ENCODE data around the gene TBC1D22B.
A peak's percentile ranks its signal among the peaks of the same experiment; 100 is the strongest.

TBC1D22B gene

DNA sequence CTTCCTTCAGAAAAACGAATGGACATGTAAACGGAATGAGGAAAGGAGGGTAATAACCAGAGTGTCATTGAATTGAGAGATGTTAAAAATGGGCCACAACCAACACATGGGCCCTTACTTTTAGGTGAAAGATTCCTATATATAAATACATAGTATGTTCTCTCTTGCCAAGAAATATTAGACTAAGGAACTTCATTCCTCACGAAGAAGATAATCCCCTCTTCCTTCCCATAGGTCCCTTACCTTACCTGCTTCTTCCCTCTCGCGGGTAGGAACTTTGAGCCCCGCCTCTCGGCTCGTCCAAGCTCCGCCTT lies 295 bp upstream of the TBC1D22B start:
- no peak overlapping the region for H2BK5ac ChIP-seq (ENCODE audit: low read depth, low read length, poor library complexity, severe bottlenecking)
- H3K18ac ChIP-seq (ENCODE audit: low read depth in 1 of 2, low read length in 2 of 2): no peak overlapping the region
- H3K23ac ChIP-seq (ENCODE audit: low read length in 2 of 2): no peak overlapping the region
- no peak overlapping the region for H2BK120ac ChIP-seq (ENCODE audit: low read depth, low read length)
- no peak overlapping the region for H2BK12ac ChIP-seq (ENCODE audit: low read length in 2 of 2)
- no peaks in the 10 kb centered on the region for H3K36me3 ChIP-seq (ENCODE audit: control insufficient read depth in 1 of 2, insufficient read depth in 2 of 2, low read depth in 1 of 2, low read length in 2 of 2)
- no peak for DNase-seq
- no peak overlapping the region for H3K4ac ChIP-seq (ENCODE audit: low read depth in 1 of 2, low read length in 2 of 2)
- H2AFZ ChIP-seq (ENCODE audit: low read depth, low read length): no peak overlapping the region
- H3K4me3 ChIP-seq (ENCODE audit: insufficient read depth in 1 of 2, low read depth in 1 of 2, low read length in 2 of 2): peak overlapping the region; percentile 88 to 95
- H3K4me1 ChIP-seq (ENCODE audit: control insufficient read depth, insufficient read depth, low read depth, low read length): no peaks in the 10 kb centered on the region
- no peak overlapping the region for H2BK15ac ChIP-seq (ENCODE audit: low read depth, poor library complexity, severe bottlenecking)
- no peaks in the 10 kb centered on the region for H3K27me3 ChIP-seq (ENCODE audit: control insufficient read depth in 1 of 2, insufficient read depth in 1 of 2, low read length in 2 of 2)
- H3K4me2 ChIP-seq (ENCODE audit: low read length, poor library complexity, severe bottlenecking): peak overlapping the region; percentile 76
- H4K91ac ChIP-seq (ENCODE audit: low read length): no peak overlapping the region
- no peak overlapping the region for H3K27ac ChIP-seq (ENCODE audit: low read length, poor library complexity, severe bottlenecking)
- peaks cover 7% of the 10 kb centered on the region for H3K79me1 ChIP-seq (replicated peaks; ENCODE audit: low read length, poor library complexity, severe bottlenecking)
- peak overlapping the region; percentile 99 for H3K9ac ChIP-seq (ENCODE audit: low read length)
- H4K8ac ChIP-seq (ENCODE audit: low read length): no peak overlapping the region
- WGBS: 0% methylated on average over 9 of the region's 9 CpGs
- no peak overlapping the region for H2AK5ac ChIP-seq (ENCODE audit: low read length, severe bottlenecking)
- no peak overlapping the region for H3K14ac ChIP-seq (ENCODE audit: low read length in 2 of 2)
- no peaks in the 10 kb centered on the region for H3K9me3 ChIP-seq (ENCODE audit: control insufficient read depth, low read length)

DNA sequence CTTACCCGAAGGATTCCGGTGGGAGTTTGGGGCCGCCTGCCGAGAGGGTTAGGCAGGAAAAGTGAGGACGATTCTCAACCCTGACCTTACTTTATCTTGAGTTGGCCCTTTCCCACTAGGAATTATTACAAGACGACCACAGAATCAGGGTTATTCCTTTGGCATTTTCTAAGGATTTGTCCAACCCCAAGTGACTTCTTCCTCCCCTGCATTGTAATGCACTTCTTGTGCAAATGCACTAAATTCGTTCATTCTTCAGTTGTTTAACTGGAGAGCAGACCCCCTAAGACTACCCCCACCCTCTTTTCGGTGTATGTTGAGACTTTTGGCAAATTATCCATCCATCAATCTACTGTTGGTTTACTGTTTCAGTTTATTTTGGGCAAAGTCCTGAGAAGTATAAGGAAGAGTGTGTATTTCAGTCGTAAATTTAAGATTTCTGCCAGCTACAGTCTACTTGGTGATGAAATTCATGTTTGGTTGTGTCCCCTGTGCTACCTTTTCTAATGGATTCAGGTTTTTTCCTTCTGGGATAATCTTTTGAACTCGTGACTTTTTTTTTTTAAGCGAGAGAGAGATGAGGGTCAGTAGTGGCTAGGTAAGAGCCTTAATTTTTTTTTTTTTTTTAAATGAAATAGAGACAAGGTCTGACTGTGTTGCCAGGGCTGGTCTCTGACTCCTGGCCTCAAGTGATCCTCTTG lies 983 bp downstream of the TBC1D22B start:
- Histone ChIP-seq H3K79me1 (replicated peaks; ENCODE audit: low read length, poor library complexity, severe bottlenecking) (peaks cover 7% of the 10 kb centered on the region), H3K9ac (ENCODE audit: low read length) (peak overlapping the region; percentile 99), H3K9me3 (ENCODE audit: control insufficient read depth, low read length) (no peaks in the 10 kb centered on the region), H3K23ac (ENCODE audit: low read length in 2 of 2) (no peak overlapping the region), H3K4me1 (ENCODE audit: control insufficient read depth, insufficient read depth, low read depth, low read length) (no peaks in the 10 kb centered on the region), H3K27me3 (ENCODE audit: control insufficient read depth in 1 of 2, insufficient read depth in 1 of 2, low read length in 2 of 2) (no peaks in the 10 kb centered on the region), H2BK12ac (ENCODE audit: low read length in 2 of 2) (peak overlapping the region in 1 of 2 experiments; percentile 76), H3K14ac (ENCODE audit: low read length in 2 of 2) (peak overlapping the region in 1 of 2 experiments; percentile 56), H2BK5ac (ENCODE audit: low read depth, low read length, poor library complexity, severe bottlenecking) (peak overlapping the region; percentile 26), H2BK120ac (ENCODE audit: low read depth, low read length) (no peak overlapping the region), H2BK15ac (ENCODE audit: low read depth, poor library complexity, severe bottlenecking) (no peak overlapping the region), H4K8ac (ENCODE audit: low read length) (no peak overlapping the region), H3K36me3 (ENCODE audit: control insufficient read depth in 1 of 2, insufficient read depth in 2 of 2, low read depth in 1 of 2, low read length in 2 of 2) (no peaks in the 10 kb centered on the region), H3K18ac (ENCODE audit: low read depth in 1 of 2, low read length in 2 of 2) (no peak overlapping the region), H4K91ac (ENCODE audit: low read length) (no peak overlapping the region), H3K4ac (ENCODE audit: low read depth in 1 of 2, low read length in 2 of 2) (peak overlapping the region; percentile 14 to 89), H3K4me3 (ENCODE audit: insufficient read depth in 1 of 2, low read depth in 1 of 2, low read length in 2 of 2) (peak overlapping the region; percentile 88 to 95), H3K27ac (ENCODE audit: low read length, poor library complexity, severe bottlenecking) (peak overlapping the region; percentile 75), H2AFZ (ENCODE audit: low read depth, low read length) (peak overlapping the region; percentile 84), H3K4me2 (ENCODE audit: low read length, poor library complexity, severe bottlenecking) (peak overlapping the region; percentile 64), H2AK5ac (ENCODE audit: low read length, severe bottlenecking) (no peak overlapping the region)
- no peak for DNase-seq
- WGBS: 21% methylated on average over 11 of the region's 11 CpGs

DNA sequence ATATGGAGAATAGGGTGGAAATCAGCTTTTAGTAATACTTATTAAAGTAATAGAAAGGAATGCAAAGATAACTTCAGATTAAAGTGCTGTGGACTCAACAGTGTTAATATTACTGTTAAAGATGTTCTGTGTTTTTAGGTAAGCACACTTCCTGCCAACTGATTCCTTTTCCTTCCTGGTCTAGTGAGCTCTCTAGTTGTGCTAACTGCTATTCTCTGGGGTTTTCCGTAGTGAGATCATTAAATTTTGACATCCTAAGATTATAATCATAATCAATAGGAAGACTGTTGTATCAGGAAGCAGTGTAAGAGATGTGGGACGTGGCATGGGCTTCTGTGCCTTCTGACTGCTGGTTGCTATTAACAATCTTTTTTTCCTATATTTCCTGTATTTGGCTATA lies 1.6 kb downstream of the TBC1D22B start:
- DNase-seq: peak; percentile 61
- Histone ChIP-seq H2BK12ac (ENCODE audit: low read length in 2 of 2) (no peak overlapping the region), H3K27ac (ENCODE audit: low read length, poor library complexity, severe bottlenecking) (no peak overlapping the region), H3K27me3 (ENCODE audit: control insufficient read depth in 1 of 2, insufficient read depth in 1 of 2, low read length in 2 of 2) (no peaks in the 10 kb centered on the region), H4K8ac (ENCODE audit: low read length) (no peak overlapping the region), H3K4me3 (ENCODE audit: insufficient read depth in 1 of 2, low read depth in 1 of 2, low read length in 2 of 2) (peak overlapping the region in 1 of 2 experiments; percentile 95), H2BK5ac (ENCODE audit: low read depth, low read length, poor library complexity, severe bottlenecking) (no peak overlapping the region), H2AK5ac (ENCODE audit: low read length, severe bottlenecking) (no peak overlapping the region), H3K23ac (ENCODE audit: low read length in 2 of 2) (no peak overlapping the region), H4K91ac (ENCODE audit: low read length) (no peak overlapping the region), H3K36me3 (ENCODE audit: control insufficient read depth in 1 of 2, insufficient read depth in 2 of 2, low read depth in 1 of 2, low read length in 2 of 2) (no peaks in the 10 kb centered on the region), H3K4ac (ENCODE audit: low read depth in 1 of 2, low read length in 2 of 2) (no peak overlapping the region), H3K14ac (ENCODE audit: low read length in 2 of 2) (no peak overlapping the region), H3K9me3 (ENCODE audit: control insufficient read depth, low read length) (no peaks in the 10 kb centered on the region), H2AFZ (ENCODE audit: low read depth, low read length) (no peak overlapping the region), H2BK15ac (ENCODE audit: low read depth, poor library complexity, severe bottlenecking) (no peak overlapping the region), H3K9ac (ENCODE audit: low read length) (peak overlapping the region; percentile 99), H3K4me1 (ENCODE audit: control insufficient read depth, insufficient read depth, low read depth, low read length) (peaks cover under 1% of the 10 kb centered on the region), H3K18ac (ENCODE audit: low read depth in 1 of 2, low read length in 2 of 2) (no peak overlapping the region), H3K79me1 (replicated peaks; ENCODE audit: low read length, poor library complexity, severe bottlenecking) (peaks cover 6% of the 10 kb centered on the region), H2BK120ac (ENCODE audit: low read depth, low read length) (no peak overlapping the region), H3K4me2 (ENCODE audit: low read length, poor library complexity, severe bottlenecking) (peak overlapping the region; percentile 49)
- WGBS: no CpG with 5 or more reads among the region's 2 CpGs

DNA sequence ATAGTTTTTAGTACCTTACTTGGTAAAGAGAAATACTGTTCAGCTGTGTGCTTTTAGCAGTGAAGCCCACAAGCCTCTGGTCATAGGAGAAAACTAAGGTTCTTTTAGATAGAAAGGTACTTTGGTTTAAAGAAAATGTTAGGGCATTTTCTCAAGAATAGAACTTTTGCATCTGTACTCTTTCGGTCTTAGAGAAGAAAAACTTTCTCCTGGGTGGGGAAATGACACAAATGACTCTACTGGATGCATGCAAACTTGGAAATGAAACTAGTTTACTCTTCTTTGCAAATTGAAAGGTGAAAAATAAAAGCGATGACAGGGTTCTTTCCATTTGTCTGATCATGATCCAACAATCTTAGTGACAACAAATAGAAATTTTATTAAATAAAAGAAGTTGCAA lies 2.5 kb downstream of the TBC1D22B start:
- Histone ChIP-seq H3K79me1 (replicated peaks; ENCODE audit: low read length, poor library complexity, severe bottlenecking) (peaks cover 5% of the 10 kb centered on the region), H3K27ac (ENCODE audit: low read length, poor library complexity, severe bottlenecking) (no peak overlapping the region), H2AFZ (ENCODE audit: low read depth, low read length) (no peak overlapping the region), H2BK15ac (ENCODE audit: low read depth, poor library complexity, severe bottlenecking) (no peak overlapping the region), H3K23ac (ENCODE audit: low read length in 2 of 2) (no peak overlapping the region), H3K27me3 (ENCODE audit: control insufficient read depth in 1 of 2, insufficient read depth in 1 of 2, low read length in 2 of 2) (no peaks in the 10 kb centered on the region), H3K4me2 (ENCODE audit: low read length, poor library complexity, severe bottlenecking) (no peak overlapping the region), H3K9me3 (ENCODE audit: control insufficient read depth, low read length) (no peaks in the 10 kb centered on the region), H3K4ac (ENCODE audit: low read depth in 1 of 2, low read length in 2 of 2) (no peak overlapping the region), H2BK120ac (ENCODE audit: low read depth, low read length) (no peak overlapping the region), H3K14ac (ENCODE audit: low read length in 2 of 2) (no peak overlapping the region), H3K4me3 (ENCODE audit: insufficient read depth in 1 of 2, low read depth in 1 of 2, low read length in 2 of 2) (no peak overlapping the region), H3K9ac (ENCODE audit: low read length) (peak overlapping the region; percentile 99), H2AK5ac (ENCODE audit: low read length, severe bottlenecking) (no peak overlapping the region), H3K4me1 (ENCODE audit: control insufficient read depth, insufficient read depth, low read depth, low read length) (peaks cover 2% of the 10 kb centered on the region), H2BK12ac (ENCODE audit: low read length in 2 of 2) (no peak overlapping the region), H3K36me3 (ENCODE audit: control insufficient read depth in 1 of 2, insufficient read depth in 2 of 2, low read depth in 1 of 2, low read length in 2 of 2) (no peaks in the 10 kb centered on the region), H4K91ac (ENCODE audit: low read length) (no peak overlapping the region), H4K8ac (ENCODE audit: low read length) (no peak overlapping the region), H2BK5ac (ENCODE audit: low read depth, low read length, poor library complexity, severe bottlenecking) (no peak overlapping the region), H3K18ac (ENCODE audit: low read depth in 1 of 2, low read length in 2 of 2) (no peak overlapping the region)
- DNase-seq: no peak
- whole genome bisulfite sequencing: 97% methylated on average over 1 of the region's 2 CpGs
